GM13976 (cell line): ENCODE measurements around the gene COTL1.
"Not testable (repeated sequence)": the region's sequence is repeated elsewhere in the genome, so short reads cannot be mapped to it uniquely, and the experiment has no call there.

Source experiments
- DNase-seq: peaks from one replicate; pipeline ENCODE4 v3.0.0; 2012; ENCODE audit warnings: low spot score
- in situ Hi-C: fragments of 300-500 bp; cut with MboI; formaldehyde crosslinking; loops from one replicate; pipeline ENCODE4 v1.12.0; 2022; ENCODE audit warnings: low sequenced_read_pairs, mixed read lengths, inconsistent platforms; ENCODE audit not compliant: unreplicated experiment
- TF ChIP-seq, protein P1 (sequence below): IDR thresholded peaks from 2 replicates; pipeline ENCODE4 v1.5.1; 2012; ENCODE audit warnings: borderline replicate concordance, mild to moderate bottlenecking; ENCODE audit not compliant: insufficient read depth; ENCODE audit errors: extremely low read depth, missing control alignments, control extremely low read depth

COTL1 gene

DNA sequence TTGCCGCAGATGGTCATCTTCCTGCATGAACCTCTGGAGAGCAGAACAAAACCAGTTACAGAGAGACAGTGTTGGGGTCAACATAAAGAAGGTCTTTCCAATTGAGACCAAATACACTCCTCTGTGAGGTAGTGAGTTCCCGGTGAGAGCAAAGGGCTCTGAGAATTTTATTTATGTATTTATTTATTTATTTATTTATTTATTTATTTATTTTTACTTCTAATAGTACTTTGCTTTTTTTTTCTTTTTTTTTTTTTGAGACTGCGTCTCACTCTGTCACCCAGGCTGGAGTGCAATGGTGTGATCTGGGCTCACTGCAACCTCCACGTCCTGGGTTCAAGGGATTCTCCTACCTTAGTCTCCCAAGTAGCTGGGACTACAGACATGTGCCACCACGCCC is 12.1 kb upstream of the COTL1 start:
- TF ChIP-seq, protein P1, sequence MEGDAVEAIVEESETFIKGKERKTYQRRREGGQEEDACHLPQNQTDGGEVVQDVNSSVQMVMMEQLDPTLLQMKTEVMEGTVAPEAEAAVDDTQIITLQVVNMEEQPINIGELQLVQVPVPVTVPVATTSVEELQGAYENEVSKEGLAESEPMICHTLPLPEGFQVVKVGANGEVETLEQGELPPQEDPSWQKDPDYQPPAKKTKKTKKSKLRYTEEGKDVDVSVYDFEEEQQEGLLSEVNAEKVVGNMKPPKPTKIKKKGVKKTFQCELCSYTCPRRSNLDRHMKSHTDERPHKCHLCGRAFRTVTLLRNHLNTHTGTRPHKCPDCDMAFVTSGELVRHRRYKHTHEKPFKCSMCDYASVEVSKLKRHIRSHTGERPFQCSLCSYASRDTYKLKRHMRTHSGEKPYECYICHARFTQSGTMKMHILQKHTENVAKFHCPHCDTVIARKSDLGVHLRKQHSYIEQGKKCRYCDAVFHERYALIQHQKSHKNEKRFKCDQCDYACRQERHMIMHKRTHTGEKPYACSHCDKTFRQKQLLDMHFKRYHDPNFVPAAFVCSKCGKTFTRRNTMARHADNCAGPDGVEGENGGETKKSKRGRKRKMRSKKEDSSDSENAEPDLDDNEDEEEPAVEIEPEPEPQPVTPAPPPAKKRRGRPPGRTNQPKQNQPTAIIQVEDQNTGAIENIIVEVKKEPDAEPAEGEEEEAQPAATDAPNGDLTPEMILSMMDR = no peak
- DNase-seq = no peak
- in situ Hi-C loops = loop anchor here (25.0 kb wide), 1 partner anchor 332 kb away; no protein-coding TSS in a partner anchor

DNA sequence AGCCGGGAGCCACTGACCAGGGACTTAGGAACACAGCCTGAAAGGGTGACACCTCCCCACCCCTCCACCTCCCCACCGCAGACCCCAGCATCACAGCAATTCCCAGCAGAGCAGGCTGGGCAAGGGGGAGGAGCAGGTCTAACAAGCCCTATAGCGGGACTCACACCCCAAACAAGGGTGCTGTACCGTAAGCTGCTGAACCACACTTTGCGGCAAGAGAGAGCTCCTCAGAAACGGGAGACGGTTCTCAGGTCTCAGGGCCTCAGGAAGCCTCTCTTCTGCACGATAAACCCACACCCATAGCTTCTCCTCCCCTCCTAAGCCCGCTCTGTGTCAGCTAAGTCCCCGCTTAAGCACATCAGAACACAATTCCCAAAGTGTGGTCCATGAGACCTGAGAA is 11.7 kb upstream of the COTL1 start:
- DNase-seq = no peak
- in situ Hi-C loops = loop anchor here (25.0 kb wide), 1 partner anchor 333 kb away; no protein-coding TSS in a partner anchor
- TF ChIP-seq, protein P1 = no peak

DNA sequence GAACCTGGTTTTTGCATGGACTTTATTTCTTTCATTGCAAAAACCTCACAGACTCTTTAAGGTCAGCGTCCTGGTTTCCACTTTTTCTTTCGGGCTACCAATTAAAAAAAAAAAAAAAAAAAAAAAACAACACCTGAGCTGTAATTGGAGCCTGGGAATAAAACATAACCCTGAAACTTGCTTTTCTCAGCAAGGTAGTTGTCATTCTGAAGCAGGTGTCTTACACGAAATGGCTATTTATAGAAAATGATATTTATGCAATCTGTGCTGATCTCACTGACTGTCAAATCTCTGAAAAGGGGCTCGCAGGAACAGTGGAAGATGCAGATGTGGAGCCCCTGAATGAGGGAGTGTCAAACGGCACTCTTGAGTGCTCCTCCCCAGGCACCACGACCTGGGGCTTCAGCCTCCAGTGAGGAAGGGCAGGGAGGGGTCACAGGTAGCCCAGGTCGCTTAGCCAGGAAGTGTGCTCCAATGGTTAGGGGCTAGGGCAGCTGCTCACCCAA is 10.4 kb upstream of the COTL1 start:
- no peak for DNase-seq
- TF ChIP-seq, protein P1 = no peak
- in situ Hi-C loops = loop anchor here (25.0 kb wide), 1 partner anchor 334 kb away; no protein-coding TSS in a partner anchor

DNA sequence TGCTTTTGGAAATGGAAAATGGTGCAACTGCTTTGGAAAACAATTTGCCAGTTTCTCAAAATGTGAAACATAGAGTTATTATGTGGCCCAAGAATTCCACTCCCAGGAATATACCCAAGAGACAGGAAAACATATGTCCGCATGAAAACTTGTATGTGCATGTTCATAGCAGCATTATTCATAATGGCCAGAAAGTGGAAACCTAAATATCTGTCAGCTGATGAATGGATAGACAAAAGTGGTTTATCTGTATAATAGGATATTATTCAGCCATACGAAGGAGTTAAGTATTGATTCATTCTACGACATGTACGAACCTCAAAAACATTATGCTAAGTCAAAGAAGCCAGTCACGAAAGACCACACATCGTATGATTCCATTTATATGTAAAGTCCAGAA is 7.7 kb upstream of the COTL1 start:
- TF ChIP-seq, protein P1 = no peak
- DNase-seq = no peak
- in situ Hi-C loops = loop anchor here (25.0 kb wide), 1 partner anchor 337 kb away; no protein-coding TSS in a partner anchor

DNA sequence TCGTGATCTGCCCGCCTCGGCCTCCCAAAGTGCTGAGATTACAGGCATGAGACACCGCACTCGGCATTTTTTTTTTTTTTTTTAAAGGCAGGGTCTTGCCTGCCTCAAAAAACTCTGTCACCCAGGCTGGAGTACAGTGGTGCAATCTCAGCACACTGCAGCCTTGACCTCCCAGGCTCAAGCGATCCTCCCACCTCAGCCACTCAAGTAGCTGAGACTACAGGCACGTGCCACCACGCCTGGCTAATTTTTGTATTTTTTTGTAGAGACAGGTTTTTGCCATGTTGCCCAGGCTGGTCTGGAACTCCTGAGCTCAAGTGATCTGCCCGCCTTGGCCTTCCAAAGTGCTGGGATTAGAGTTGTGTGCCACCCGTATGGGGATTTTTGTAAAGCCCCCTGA is 3.0 kb upstream of the COTL1 start:
- in situ Hi-C loops = loop anchor here (5.0 to 25.0 kb wide), 2 partner anchors 109 to 334 kb away; partner anchors contain the start of gene WFDC1
- not testable (repeated sequence) for DNase-seq

DNA sequence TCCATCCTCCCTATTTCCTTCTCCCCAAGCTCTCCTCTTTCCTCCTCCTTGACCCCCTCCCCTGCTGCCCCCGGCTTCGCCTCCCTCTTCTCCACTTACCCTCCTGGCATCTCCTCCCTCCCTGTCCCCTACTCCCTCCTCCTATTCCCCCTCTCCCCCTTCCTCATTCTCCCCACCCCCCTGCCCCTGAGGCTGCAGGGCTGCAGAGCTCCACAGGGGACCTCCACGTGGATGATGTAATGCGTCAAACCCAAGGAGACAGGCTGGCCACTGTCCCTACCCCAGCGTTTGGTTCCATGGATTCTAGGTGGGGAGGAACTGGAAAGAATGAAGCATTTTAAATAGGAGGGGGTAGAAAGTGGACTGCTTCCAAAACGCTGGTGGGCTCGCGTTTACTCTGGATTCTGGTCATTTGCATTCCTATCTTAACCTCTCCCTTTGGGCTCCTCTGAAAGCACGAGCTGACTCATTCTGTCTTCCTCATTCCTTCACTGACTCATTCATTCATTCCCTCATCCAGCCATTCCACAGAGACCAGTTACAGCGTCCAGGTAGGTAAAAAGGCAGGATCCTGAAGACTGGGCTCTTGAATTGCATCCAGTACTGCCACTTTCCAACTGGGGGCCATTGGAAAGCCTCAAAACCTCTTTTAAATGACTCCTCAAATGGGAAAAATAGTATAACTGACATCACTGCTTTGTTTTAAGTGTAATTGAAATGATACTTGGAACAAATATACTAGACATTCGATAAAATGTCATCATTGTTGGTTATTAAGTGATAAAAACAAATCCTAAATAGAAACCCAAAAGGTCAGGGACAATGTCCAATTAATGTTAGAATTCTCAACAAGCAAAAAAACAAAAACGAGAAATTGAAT is 943 bp upstream of the COTL1 start:
- in situ Hi-C loops = loop anchor here (25.0 kb wide), 1 partner anchor 332 kb away; the partner anchor contains the start of gene WFDC1
- DNase-seq = no peak
- TF ChIP-seq, protein P1 = no peak

DNA sequence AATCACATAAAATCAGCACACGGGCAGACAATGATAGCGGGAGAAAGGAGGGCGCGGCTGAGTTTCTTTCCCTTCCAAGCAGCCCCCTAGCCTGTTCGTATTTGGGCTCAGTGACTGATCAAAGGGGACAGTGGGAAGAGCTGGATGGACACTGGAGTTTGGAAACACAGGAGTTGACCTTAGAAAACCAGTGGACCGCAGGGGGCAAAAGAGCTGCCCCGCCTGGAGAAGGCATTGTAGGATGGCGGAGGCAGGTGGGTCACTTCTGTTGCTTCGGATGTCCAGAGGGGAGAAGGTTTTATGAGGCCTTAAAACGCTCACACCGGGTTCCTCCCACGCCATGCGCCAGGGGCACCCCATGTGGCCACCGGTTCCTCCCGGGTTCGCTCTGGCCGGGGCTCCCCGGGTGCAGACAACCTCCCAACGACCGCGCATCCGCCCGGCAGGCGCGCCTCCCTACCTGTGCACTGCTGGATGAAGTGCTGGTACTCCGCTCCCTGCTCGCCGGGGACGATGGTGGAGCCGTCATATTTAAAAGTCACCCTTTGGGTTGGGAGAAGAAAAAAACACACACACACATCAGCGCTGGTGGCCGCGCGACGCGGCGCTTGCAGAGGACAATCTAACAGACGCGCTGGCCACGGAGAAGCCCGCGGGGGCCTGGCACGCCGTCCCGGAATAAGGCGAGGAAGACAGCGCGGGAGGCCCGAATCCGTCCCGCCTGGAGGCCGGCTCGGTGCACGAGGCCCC is 662 bp downstream of the COTL1 start:
- peak; percentile 58 for DNase-seq
- TF ChIP-seq, protein P1 = no peak
- in situ Hi-C loops = loop anchor here (25.0 kb wide), 1 partner anchor 330 kb away; the partner anchor contains the start of gene WFDC1
